Measurements from ENCODE around the gene RNU7-1.

The RNU7-1 gene

GRCh38 chr12:6953442-6954315 lies 10.1 kb downstream of the RNU7-1 start:
- DNase-seq (ENCODE audit: low read depth): peak; percentile 74

- no peak for DNase-seq (ENCODE audit: low read depth)
Observed at GRCh38 chr12:6954316-6955107, 10.9 kb downstream of the RNU7-1 start.

GRCh38 chr12:6955108-6956020 lies 11.7 kb downstream of the RNU7-1 start:
- DNase-seq (ENCODE audit: low read depth): no peak

- DNase-seq (ENCODE audit: low read depth): no peak
Observed at GRCh38 chr12:6956021-6956727, 12.6 kb downstream of the RNU7-1 start.

- DNase-seq (ENCODE audit: low read depth): no peak
Observed at GRCh38 chr12:6957151-6957701, 13.6 kb downstream of the RNU7-1 start.

- DNase-seq (ENCODE audit: low read depth): no peak
Observed at GRCh38 chr12:6957741-6958608, 14.4 kb downstream of the RNU7-1 start.

- no peak for DNase-seq (ENCODE audit: low read depth)
Observed at GRCh38 chr12:6958609-6959057, 15.0 kb downstream of the RNU7-1 start.

GRCh38 chr12:6959058-6959804 lies 15.6 kb downstream of the RNU7-1 start:
- peak; percentile 61 for DNase-seq (ENCODE audit: low read depth)

- DNase-seq (ENCODE audit: low read depth): no peak
Observed at GRCh38 chr12:6959805-6960592, 16.4 kb downstream of the RNU7-1 start.

GRCh38 chr12:6960593-6961277 lies 17.1 kb downstream of the RNU7-1 start:
- no peak for DNase-seq (ENCODE audit: low read depth)

GRCh38 chr12:6961278-6961694 lies 17.7 kb downstream of the RNU7-1 start:
- peak; percentile 93 for DNase-seq (ENCODE audit: low read depth)

- DNase-seq (ENCODE audit: low read depth): peak; percentile 48
Observed at GRCh38 chr12:6961695-6962284, 18.2 kb downstream of the RNU7-1 start.

GRCh38 chr12:6962285-6963015 lies 18.8 kb downstream of the RNU7-1 start:
- no peak for DNase-seq (ENCODE audit: low read depth)

- no peak for DNase-seq (ENCODE audit: low read depth)
Observed at GRCh38 chr12:6963016-6963731, 19.6 kb downstream of the RNU7-1 start.

- no peak for DNase-seq (ENCODE audit: low read depth)
Observed at GRCh38 chr12:6963791-6964413, 20.3 kb downstream of the RNU7-1 start.

GRCh38 chr12:6964605-6965025 lies 21.0 kb downstream of the RNU7-1 start:
- DNase-seq (ENCODE audit: low read depth): no peak
